Ovary (tissue), 9 donors: ENCODE measurements around the gene BRINP3. TPM values are rescaled to one million over a fixed set of nuclear protein-coding genes. Genes with fewer than 3 reads are reported as not detected.

ENCODE experiments used
- DNase-seq, 5 donors: peaks; one replicate each; pipeline ENCODE4 v3.0.0-alpha.2; 2019 to 2020
- H3K27ac ChIP-seq, 2 donors: fragments of 200-600 bp; one replicate each; pipeline versions ENCODE4 v1.5.1 to v1.8.0; 2019 to 2022
- H3K27me3 ChIP-seq: fragments of 200-600 bp; one replicate; pipeline ENCODE4 v1.8.0; 2022
- H3K36me3 ChIP-seq: fragments of 200-600 bp; sonication (generic); one replicate; pipeline ENCODE4 v1.5.1; 2019
- H3K4me1 ChIP-seq: one replicate; pipeline ENCODE4 v1.8.1; 2013; ENCODE audit warnings: mild to moderate bottlenecking, moderate library complexity; ENCODE audit not compliant: insufficient read depth
- H3K4me3 ChIP-seq: fragments of 200-600 bp; sonication (generic); one replicate; pipeline ENCODE4 v1.5.1; 2017
- H3K9me3 ChIP-seq, 2 donors: fragments of 200-600 bp in 1 of 2; sonication (generic) in 1 of 2; one replicate each; pipeline versions ENCODE4 v1.5.1 to v1.8.1; 2013 to 2019; ENCODE audit warnings: mild to moderate bottlenecking in 1 of 2, moderate library complexity in 1 of 2
- EP300 ChIP-seq: sonication (generic); formaldehyde crosslinking; IDR thresholded peaks from one replicate; pipeline ENCODE4 v1.6.1; 2017; ENCODE audit warnings: antibody characterized with exemption
- POLR2A ChIP-seq: fragments of 450-650 bp; IDR thresholded peaks from one replicate; pipeline ENCODE4 v1.6.1; 2017; ENCODE audit warnings: antibody characterized with exemption, mild to moderate bottlenecking, moderate library complexity
- WGBS, 3 donors: extraction: QIAGEN DNeasy Blood & Tissue Kit in 1 of 3; methylation state at CpG; one replicate each; pipeline versions ENCODE4 v1.1.5 to v1.1.7; 2013 to 2017; 5-methylcytosine and 5-hydroxymethylcytosine counted together
- intact Hi-C, 4 donors: fragments of 100-400 bp; cut with DNase I; formaldehyde crosslinking; loops; one replicate each; pipeline versions ENCODE4 v1.11.0 to v1.15.1; 2022 to 2023
- polyA plus RNA-seq, 2 donors: library from polyadenylated mRNA; stranded (reverse); fragments of 200-250 nt in 1 of 2; fragments of 350-450 nt in 1 of 2; fragmentation: Illumina TruSeq in 1 of 2; extraction: RNeasy Lipid Tissue Mini Kit (QIAGEN cat#74804) in 1 of 2; gene quantifications; one replicate each; pipeline ENCODE4 v1.2.3, GENCODE V29; 2013 to 2014
- total RNA-seq, 7 donors: library from RNA; depleted of rRNA in 2 of 7; stranded (reverse); fragments of >200 nt in 2 of 7; fragmentation: NEBNext Ultra II Directional in 3 of 7; extraction: Animal tissue kit (Norgen Biotek cat#: 25700) in 3 of 7; gene quantifications; one replicate each; pipeline versions ENCODE4 v1.1.0 to v1.2.4, GENCODE V29; 2016 to 2023
- TF ChIP-seq, protein P1 (sequence below), 3 donors: fragments of 450-650 bp in 2 of 3; fragments of 200-600 bp in 1 of 3; IDR thresholded peaks; one replicate each; pipeline versions ENCODE4 v1.5.1 to v1.8.0; 2016 to 2022; ENCODE audit warnings: antibody characterized with exemption in 3 of 3, mild to moderate bottlenecking in 1 of 3
- donor health status: DM: no; HTN: no; CAD: no; lungs with moderate emphysema.
- donor health status: DM: no; HTN: no; CAD: no.
- donor health status: Bipolar disorder and iron deficiency.
- donor health status: DM: yes; HTN: yes; CAD: no.
- donor health status: DM: no; HTN: no; CAD: no.
- donor health status: DM: yes; HTN: yes; CAD: no.

BRINP3 gene
- total and polyA plus RNA-seq, 9 donors: 0.08 to 0.52 (median 0.23) TPM; not detected in 5

DNA sequence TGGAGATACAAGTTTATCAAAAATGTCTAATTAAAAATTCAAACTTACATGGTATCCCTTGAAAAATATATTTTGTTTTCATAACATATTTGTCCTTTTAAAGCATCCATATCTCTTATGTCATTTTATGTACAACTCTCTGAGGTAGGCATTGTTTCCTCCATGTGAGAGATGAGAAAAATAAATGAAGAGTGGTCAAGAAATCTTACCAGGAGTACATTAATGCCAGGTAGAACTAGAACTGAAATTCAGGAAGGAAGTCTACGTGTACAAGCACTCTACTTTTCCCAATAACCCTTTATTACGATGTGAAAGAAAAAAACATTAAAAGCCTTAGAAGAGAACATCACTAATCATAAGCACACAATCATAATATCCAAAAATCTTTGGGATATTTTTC lies 5.6 kb downstream of the BRINP3 start:
- 67 to 83% (median 75%) methylated on average over 2 of the region's 2 CpGs for WGBS, 3 donors
- Histone ChIP-seq H3K27me3 (no peaks in the 10 kb centered on the region), H3K4me1 (no peaks in the 10 kb centered on the region), H3K27ac (no peak overlapping the region), H3K4me3 (no peak overlapping the region), H3K9me3 (no peaks in the 10 kb centered on the region), H3K36me3 (no peaks in the 10 kb centered on the region)
- intact Hi-C loops: loop anchor here in 1 of 4 donors (5.0 kb wide), 1 partner anchor 1645 kb away; no protein-coding TSS in a partner anchor
- TF ChIP-seq EP300 (no peak), POLR2A (no peak)
- no peak for DNase-seq

DNA sequence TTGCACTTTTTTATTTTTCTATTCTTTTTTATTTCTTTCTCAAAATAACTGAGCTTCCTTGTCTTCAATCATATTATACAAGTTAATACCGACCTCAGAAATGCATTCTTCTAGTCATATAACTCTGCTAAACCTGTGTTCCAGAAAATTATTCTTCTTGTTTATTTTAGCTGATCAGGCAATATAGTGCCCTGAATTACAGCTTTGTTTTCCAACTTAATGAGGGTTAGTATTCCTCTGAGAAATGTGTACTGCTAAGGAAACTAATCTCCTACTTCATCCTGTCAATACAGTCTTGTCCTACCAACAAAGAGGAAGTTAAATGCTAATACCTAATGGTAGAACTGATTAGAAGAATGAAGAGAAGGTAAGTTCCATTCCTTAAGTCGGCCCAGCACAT lies 13.0 kb downstream of the BRINP3 start:
- Histone ChIP-seq H3K4me3 (no peak overlapping the region), H3K27me3 (no peaks in the 10 kb centered on the region), H3K36me3 (no peaks in the 10 kb centered on the region), H3K9me3 (no peaks in the 10 kb centered on the region), H3K27ac (no peak overlapping the region), H3K4me1 (no peaks in the 10 kb centered on the region)
- intact Hi-C loops: no loop called here
- TF ChIP-seq, protein P1, sequence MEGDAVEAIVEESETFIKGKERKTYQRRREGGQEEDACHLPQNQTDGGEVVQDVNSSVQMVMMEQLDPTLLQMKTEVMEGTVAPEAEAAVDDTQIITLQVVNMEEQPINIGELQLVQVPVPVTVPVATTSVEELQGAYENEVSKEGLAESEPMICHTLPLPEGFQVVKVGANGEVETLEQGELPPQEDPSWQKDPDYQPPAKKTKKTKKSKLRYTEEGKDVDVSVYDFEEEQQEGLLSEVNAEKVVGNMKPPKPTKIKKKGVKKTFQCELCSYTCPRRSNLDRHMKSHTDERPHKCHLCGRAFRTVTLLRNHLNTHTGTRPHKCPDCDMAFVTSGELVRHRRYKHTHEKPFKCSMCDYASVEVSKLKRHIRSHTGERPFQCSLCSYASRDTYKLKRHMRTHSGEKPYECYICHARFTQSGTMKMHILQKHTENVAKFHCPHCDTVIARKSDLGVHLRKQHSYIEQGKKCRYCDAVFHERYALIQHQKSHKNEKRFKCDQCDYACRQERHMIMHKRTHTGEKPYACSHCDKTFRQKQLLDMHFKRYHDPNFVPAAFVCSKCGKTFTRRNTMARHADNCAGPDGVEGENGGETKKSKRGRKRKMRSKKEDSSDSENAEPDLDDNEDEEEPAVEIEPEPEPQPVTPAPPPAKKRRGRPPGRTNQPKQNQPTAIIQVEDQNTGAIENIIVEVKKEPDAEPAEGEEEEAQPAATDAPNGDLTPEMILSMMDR (IDR thresholded peaks at IDR 0.05): no peak
- 72 to 75% (median 74%) methylated on average over 2 of the region's 2 CpGs for WGBS, 3 donors
- DNase-seq: no peak

DNA sequence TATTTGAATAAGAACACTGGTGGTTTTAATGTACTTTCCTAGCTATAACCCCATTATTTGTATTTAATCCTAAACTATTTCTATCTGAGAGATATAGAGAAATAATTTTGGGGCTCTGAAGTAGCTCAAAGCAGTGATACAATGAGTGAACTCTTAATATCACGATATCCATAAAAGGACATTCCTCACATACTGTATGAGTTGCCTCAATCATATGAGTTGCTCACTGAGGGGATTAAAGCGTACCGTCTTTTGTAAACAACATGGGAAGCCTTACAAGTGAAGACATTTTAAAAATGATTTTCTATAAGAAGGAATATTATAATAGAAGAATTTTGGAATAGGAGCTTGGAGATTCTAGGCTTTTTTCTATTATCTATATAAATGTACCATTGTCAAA lies 21.5 kb downstream of the BRINP3 start:
- 83 to 88% (median 87%) methylated on average over 3 of the region's 3 CpGs for WGBS, 3 donors
- Histone ChIP-seq H3K27me3 (no peaks in the 10 kb centered on the region), H3K27ac (no peak overlapping the region), H3K9me3 (no peaks in the 10 kb centered on the region), H3K4me1 (no peaks in the 10 kb centered on the region), H3K36me3 (no peaks in the 10 kb centered on the region), H3K4me3 (no peak overlapping the region)
- DNase-seq: no peak
- intact Hi-C loops: no loop called here
- no peak for TF ChIP-seq POLR2A
- TF ChIP-seq, protein P1 (IDR thresholded peaks at IDR 0.05): no peak
- TF ChIP-seq EP300: no peak

DNA sequence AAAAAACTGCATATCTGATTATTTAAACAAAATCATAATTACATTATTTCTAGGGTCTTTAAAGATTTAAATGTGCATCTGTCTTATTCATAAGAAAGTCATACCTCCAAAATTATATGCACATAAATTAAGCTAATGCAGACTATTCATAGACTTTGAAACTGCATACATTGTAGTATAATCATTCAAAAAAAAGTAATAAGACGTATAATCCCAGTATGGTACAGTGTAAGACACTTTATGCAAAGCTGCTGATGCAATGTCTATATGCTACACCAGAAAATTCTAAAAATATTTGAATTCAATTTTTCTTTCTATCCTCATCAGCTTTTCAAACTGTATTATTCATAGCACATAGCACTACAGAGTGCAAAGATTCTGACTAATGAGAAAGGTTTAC lies 22.0 kb downstream of the BRINP3 start:
- no peaks in the 10 kb centered on the region for H3K9me3 ChIP-seq
- intact Hi-C loops: no loop called here
- DNase-seq: no peak
- TF ChIP-seq POLR2A (no peak), EP300 (no peak)
- TF ChIP-seq, protein P1 (IDR thresholded peaks at IDR 0.05): no peak
- H3K4me3 ChIP-seq: no peak overlapping the region
- H3K27me3 ChIP-seq: no peaks in the 10 kb centered on the region
- no peaks in the 10 kb centered on the region for H3K4me1 ChIP-seq
- no peak overlapping the region for H3K27ac ChIP-seq
- 31 to 69% (median 51%) methylated on average over 1 of the region's 1 CpG for WGBS, 3 donors
- no peaks in the 10 kb centered on the region for H3K36me3 ChIP-seq

DNA sequence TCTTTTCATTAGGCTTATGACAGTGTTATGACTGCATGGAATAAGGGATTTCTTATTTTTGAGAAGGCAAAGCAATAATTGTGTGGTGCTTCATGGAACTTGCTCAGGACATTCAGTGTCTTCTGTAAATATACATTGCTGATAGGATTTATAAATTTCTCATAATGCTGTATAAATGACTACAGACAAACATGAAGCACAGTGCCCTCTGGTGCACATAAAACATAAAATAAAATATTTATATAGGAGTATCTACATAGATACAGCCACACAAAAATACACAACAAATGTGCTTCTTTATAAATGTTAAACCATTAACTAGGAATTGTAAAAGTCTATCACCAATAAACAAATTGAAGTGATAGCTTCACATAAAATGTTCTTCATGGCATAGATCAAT lies 24.1 kb downstream of the BRINP3 start:
- no peaks in the 10 kb centered on the region for H3K36me3 ChIP-seq
- intact Hi-C loops: no loop called here
- no peaks in the 10 kb centered on the region for H3K9me3 ChIP-seq
- no peak overlapping the region for H3K4me3 ChIP-seq
- no peaks in the 10 kb centered on the region for H3K4me1 ChIP-seq
- no peak overlapping the region for H3K27ac ChIP-seq
- no peak for DNase-seq
- no peaks in the 10 kb centered on the region for H3K27me3 ChIP-seq
- TF ChIP-seq, protein P1 (IDR thresholded peaks at IDR 0.05): no peak
- TF ChIP-seq POLR2A: no peak
- no peak for TF ChIP-seq EP300
